Gastrocnemius medialis (tissue), 4 donors: ENCODE measurements around the gene AP2B1. TPM values are rescaled to one million over a fixed set of nuclear protein-coding genes. Genes with fewer than 3 reads are reported as not detected.

Source experiments
- ATAC-seq, 2 donors: fragments of 150-250 bp; one replicate each; pipeline ENCODE4 v1.9.1; 2016
- DNase-seq, 2 donors: peaks; one replicate each; pipeline ENCODE4 v3.0.0-alpha.2; 2019
- H3K27ac ChIP-seq, 4 donors: fragments of 200-600 bp; sonication (generic); 1 replicate in 1 of 4; 2 replicates in 3 of 4; pipeline ENCODE4 v1.5.1; 2016 to 2018; ENCODE audit warnings: mild to moderate bottlenecking in 2 of 4, moderate library complexity in 1 of 4
- H3K27me3 ChIP-seq, 3 donors: fragments of 200-600 bp; sonication (generic) in 2 of 3; 1 replicate in 1 of 3; 2 replicates in 2 of 3; pipeline versions ENCODE4 v1.5.1 to v1.6.0; 2016 to 2019; ENCODE audit warnings: mild to moderate bottlenecking in 1 of 3, moderate library complexity in 1 of 3
- H3K36me3 ChIP-seq, 2 donors: fragments of 200-600 bp; sonication (generic) in 1 of 2; one replicate each; pipeline ENCODE4 v1.5.1; 2017 to 2018
- H3K4me1 ChIP-seq, 2 donors: fragments of 200-600 bp; sonication (generic) in 1 of 2; one replicate each; pipeline ENCODE4 v1.5.1; 2016 to 2017; ENCODE audit warnings: mild to moderate bottlenecking in 2 of 2
- H3K4me3 ChIP-seq, 4 donors: fragments of 200-600 bp; sonication (generic) in 3 of 4; 1 replicate in 1 of 4; 2 replicates in 3 of 4; pipeline ENCODE4 v1.5.1; 2016 to 2019; ENCODE audit warnings: mild to moderate bottlenecking in 2 of 4
- H3K9me3 ChIP-seq, 3 donors: fragments of 200-600 bp; sonication (generic) in 2 of 3; 1 replicate in 1 of 3; 2 replicates in 2 of 3; pipeline ENCODE4 v1.5.1; 2016 to 2019
- POLR2A ChIP-seq, 2 donors: fragments of 450-650 bp; IDR thresholded peaks; one replicate each; pipeline ENCODE4 v1.6.1; 2017; ENCODE audit warnings: antibody characterized with exemption in 2 of 2, mild to moderate bottlenecking in 2 of 2, moderate library complexity in 2 of 2
- in situ Hi-C, 4 donors: fragments of 200-750 bp; cut with MboI; loops; one replicate each; pipeline versions ENCODE4 v1.15.0 to v1.8.0; 2017; ENCODE audit warnings: low sequenced_read_pairs in 4 of 4
- intact Hi-C: fragments of 100-400 bp; cut with DNase I; formaldehyde crosslinking; loops from one replicate; pipeline ENCODE4 v1.15.1; 2023; ENCODE audit warnings: low total_unique reads
- total RNA-seq, 4 donors: library from RNA; depleted of rRNA; stranded (reverse); fragments of >200 nt; gene quantifications; one replicate each; pipeline versions ENCODE4 v1.1.0 to v1.2.3, GENCODE V29; 2016
- TF ChIP-seq, protein P1 (sequence below), 5 experiments: fragments of 450-650 bp in 3 of 5; fragments of 200-600 bp in 2 of 5; sonication (generic) in 2 of 5; IDR thresholded peaks in 4 of 5; conservative IDR thresholded peaks in 1 of 5; 1 replicate in 4 of 5; 2 replicates in 1 of 5; pipeline ENCODE4 v1.5.1; 2016 to 2019; ENCODE audit warnings: antibody characterized with exemption in 5 of 5, mild to moderate bottlenecking in 3 of 5, moderate library complexity in 3 of 5

AP2B1 gene
- total RNA-seq, 4 donors from 2014 or later, result 31.3 to 48.7 (median 38.1) TPM

DNA sequence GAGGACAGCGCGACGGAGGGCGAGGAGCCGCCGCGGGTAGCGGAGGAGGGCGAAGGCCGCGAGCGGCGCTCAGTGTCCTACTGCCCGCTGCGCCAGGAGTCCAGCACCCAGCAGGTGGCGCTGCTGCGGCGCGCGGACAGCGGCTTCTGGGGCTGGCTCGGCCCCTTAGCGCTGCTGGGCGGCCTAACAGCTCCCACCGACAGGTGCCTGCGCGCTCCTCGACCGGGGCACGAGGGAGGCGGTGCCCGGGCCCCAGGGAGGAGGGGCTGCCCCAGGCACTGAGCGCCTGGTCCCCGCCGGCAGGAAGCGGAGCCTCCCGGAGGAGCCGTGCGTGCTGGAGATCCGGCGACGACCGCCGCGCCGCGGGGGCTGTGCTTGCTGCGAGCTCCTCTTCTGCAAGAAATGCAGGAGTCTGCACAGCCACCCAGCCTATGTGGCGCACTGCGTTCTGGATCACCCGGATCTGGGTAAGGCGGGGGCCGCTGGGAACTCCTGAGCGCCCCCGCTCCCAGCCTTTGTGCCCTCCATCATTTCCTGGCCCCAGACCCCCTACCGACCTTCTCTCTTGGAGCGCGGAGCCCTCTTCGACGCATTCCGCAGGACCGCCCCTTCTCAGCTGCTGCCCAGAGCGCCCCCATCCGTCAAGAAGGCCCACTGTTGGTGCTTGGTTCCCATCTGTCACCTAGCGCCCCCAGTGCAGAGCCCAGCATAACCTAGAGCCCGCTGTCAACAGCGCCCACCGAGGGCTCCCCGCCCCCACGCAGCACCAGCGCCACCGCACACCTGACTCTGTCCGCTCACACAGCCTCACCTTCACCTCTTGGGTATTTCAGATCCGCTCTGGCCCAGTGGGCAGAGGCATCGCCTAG is 177.2 kb downstream of the AP2B1 start:
- ATAC-seq, result peak; percentile 90 to 95
- TF ChIP-seq POLR2A (IDR thresholded peaks at IDR 0.05), result no peak
- TF ChIP-seq, protein P1, sequence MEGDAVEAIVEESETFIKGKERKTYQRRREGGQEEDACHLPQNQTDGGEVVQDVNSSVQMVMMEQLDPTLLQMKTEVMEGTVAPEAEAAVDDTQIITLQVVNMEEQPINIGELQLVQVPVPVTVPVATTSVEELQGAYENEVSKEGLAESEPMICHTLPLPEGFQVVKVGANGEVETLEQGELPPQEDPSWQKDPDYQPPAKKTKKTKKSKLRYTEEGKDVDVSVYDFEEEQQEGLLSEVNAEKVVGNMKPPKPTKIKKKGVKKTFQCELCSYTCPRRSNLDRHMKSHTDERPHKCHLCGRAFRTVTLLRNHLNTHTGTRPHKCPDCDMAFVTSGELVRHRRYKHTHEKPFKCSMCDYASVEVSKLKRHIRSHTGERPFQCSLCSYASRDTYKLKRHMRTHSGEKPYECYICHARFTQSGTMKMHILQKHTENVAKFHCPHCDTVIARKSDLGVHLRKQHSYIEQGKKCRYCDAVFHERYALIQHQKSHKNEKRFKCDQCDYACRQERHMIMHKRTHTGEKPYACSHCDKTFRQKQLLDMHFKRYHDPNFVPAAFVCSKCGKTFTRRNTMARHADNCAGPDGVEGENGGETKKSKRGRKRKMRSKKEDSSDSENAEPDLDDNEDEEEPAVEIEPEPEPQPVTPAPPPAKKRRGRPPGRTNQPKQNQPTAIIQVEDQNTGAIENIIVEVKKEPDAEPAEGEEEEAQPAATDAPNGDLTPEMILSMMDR (IDR thresholded peaks at IDR 0.05 in 4 of 5, conservative IDR thresholded peaks at IDR 0.05 in 1 of 5), result peak; percentile 90 to 98 (median 97)
- H3K4me3 ChIP-seq, result peak overlapping the region; percentile 58 to 72 (median 64)
- H3K4me1 ChIP-seq, result peaks cover 9 to 11% of the 10 kb centered on the region in 2 donors
- H3K27ac ChIP-seq, result peak overlapping the region; percentile 13 to 50 (median 42)
- in situ Hi-C loops, result loop anchor here in 1 of 4 donors (5.0 kb wide), 1 partner anchor 43 kb away; the partner anchor contains the start of gene TAF15
- no peaks in the 10 kb centered on the region for H3K27me3 ChIP-seq
- intact Hi-C loops, result loop anchor here (1.0 to 5.0 kb wide), 2 partner anchors 45 to 718 kb away; partner anchors contain the start of gene TAF15
- no peaks in the 10 kb centered on the region for H3K36me3 ChIP-seq
- DNase-seq, result peak; percentile 61 to 82
- no peaks in the 10 kb centered on the region for H3K9me3 ChIP-seq

DNA sequence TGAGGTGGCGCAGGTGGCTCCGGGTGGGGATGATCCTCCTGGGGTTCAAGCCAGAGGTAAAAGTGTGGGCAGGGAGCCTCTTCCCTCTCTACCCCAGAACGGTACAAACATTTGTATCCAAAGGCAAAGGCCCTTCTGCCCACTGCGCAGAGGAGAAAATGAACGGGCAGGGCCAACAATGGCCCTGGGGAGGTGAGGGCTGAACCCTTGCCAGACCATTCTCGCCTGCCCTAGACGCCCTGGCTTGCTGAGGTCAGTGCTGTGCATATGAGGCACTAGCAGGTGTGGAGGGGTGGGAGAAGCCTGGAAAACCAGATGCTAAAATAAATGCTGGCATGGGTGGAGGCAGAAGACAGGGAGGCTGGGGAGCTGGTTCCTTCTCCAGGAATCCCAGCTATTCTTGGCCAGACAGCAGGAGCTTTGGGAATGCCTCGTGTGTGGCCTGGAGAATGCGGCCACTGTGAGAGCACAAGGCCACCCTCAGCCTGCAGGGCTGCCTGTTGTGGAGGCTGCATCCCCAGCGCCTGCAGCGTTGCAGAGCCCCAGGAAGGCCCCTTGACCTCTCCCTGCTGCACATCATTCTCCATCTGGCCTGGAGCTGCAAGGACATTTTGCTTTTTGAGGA is 178.1 kb downstream of the AP2B1 start:
- in situ Hi-C loops, result loop anchor here in 2 of 4 donors (5.0 kb wide), 2 partner anchors 37 to 42 kb away; partner anchors contain the start of gene TAF15 (in 1 of the 2)
- intact Hi-C loops, result no loop called here
- Histone ChIP-seq H3K27me3 (no peaks in the 10 kb centered on the region), H3K4me3 (no peak overlapping the region), H3K27ac (no peak overlapping the region), H3K9me3 (no peaks in the 10 kb centered on the region), H3K4me1 (peaks cover 7 to 11% of the 10 kb centered on the region in 2 donors), H3K36me3 (no peaks in the 10 kb centered on the region)
- no peak for DNase-seq
- no peak for ATAC-seq
- TF ChIP-seq, protein P1 (IDR thresholded peaks at IDR 0.05 in 4 of 5, conservative IDR thresholded peaks at IDR 0.05 in 1 of 5), result no peak
- TF ChIP-seq POLR2A (IDR thresholded peaks at IDR 0.05), result no peak

DNA sequence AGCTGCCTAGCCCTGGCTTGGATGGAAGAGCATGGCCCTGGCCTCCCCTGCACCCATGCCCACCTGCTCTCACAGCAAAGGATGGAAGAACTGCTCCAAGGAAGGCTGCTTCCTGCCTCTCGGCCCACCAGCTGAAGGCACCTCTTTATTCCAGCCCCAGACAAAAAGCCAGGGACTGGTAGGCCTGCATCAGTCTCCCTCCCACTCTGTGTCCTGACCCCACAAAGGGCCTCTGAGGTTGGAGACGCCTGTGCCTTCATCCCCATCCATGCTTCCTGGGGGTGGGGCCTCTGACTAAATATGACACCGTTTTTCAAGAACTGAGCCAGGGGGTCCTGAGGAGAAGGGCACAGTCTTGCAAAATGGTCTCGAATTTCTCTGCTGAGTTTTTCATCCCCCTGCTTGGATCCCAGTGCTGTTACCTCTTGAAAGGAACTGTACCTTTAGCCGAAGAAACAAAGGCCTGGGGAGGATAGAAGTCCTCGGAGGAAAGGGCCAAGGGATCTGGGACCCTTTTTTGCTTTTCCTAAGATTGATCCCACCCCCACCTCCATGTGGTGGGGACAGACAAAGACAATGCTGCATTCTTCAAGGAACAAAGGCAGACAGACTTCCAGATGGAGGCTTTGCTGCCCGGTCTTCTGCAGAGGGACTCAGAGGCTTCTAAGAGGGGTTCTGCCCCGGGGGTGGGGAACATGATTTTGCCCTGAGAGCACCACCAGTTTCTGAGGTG is 178.8 kb downstream of the AP2B1 start:
- Histone ChIP-seq H3K4me3 (no peak overlapping the region), H3K9me3 (no peaks in the 10 kb centered on the region), H3K4me1 (peaks cover 5 to 11% of the 10 kb centered on the region in 2 donors), H3K27me3 (no peaks in the 10 kb centered on the region), H3K27ac (no peak overlapping the region), H3K36me3 (no peaks in the 10 kb centered on the region)
- in situ Hi-C loops (loop anchor here in 2 of 4 donors (5.0 kb wide), 2 partner anchors 36 to 41 kb away; partner anchors contain the start of gene TAF15 (in 1 of the 2)), intact Hi-C loops (no loop called here)
- TF ChIP-seq POLR2A (IDR thresholded peaks at IDR 0.05), result no peak
- TF ChIP-seq, protein P1 (IDR thresholded peaks at IDR 0.05 in 4 of 5, conservative IDR thresholded peaks at IDR 0.05 in 1 of 5), result no peak
- ATAC-seq (no peak), DNase-seq (no peak)

DNA sequence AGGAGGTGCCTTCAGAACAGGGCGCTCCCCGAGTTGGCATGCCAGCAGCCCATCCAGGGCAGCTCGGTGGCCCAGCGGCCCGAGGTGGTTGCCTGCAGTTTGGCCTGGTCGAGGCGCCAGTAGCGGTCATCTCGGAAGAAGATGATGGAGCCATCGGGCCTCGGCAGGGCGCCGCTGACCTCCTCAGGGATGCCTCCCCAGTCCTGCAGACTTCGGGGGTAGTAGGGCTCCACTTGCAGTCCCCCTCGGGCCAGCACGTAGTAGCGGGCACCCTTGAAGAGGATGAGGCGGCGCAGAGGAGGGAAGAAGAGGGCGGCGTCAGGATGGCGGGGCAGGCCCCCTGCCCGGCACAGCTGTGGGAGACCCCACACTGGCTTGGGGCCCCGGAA is 179.4 kb downstream of the AP2B1 start:
- Histone ChIP-seq H3K4me3 (no peak overlapping the region), H3K27ac (no peak overlapping the region), H3K36me3 (no peaks in the 10 kb centered on the region), H3K9me3 (no peaks in the 10 kb centered on the region), H3K27me3 (no peaks in the 10 kb centered on the region), H3K4me1 (peaks cover 5 to 11% of the 10 kb centered on the region in 2 donors)
- TF ChIP-seq POLR2A (IDR thresholded peaks at IDR 0.05), result no peak
- TF ChIP-seq, protein P1 (IDR thresholded peaks at IDR 0.05 in 4 of 5, conservative IDR thresholded peaks at IDR 0.05 in 1 of 5), result no peak
- intact Hi-C loops, result no loop called here
- DNase-seq (no peak), ATAC-seq (no peak)
- in situ Hi-C loops, result loop anchor here in 2 of 4 donors (5.0 kb wide), 2 partner anchors 36 to 41 kb away; partner anchors contain the start of gene TAF15 (in 1 of the 2)
